Loucy (cell line): ENCODE data around the gene PHLDB2.

ENCODE experiments used
- CTCF ChIP-seq: fragments of 200-600 bp; sonication (generic); conservative IDR thresholded peaks from 2 replicates; pipeline ENCODE4 v1.5.1; 2014; ENCODE audit warnings: mild to moderate bottlenecking, antibody characterized with exemption, low read length
- EZH2phosphoT487 ChIP-seq: fragments of 200-600 bp; IDR thresholded peaks from 2 replicates; pipeline ENCODE4 v1.6.1; 2018; ENCODE audit warnings: antibody characterized with exemption, mild to moderate bottlenecking, moderate library complexity, borderline replicate concordance

GRCh38 chr3:111924283-111924682 lies 65.2 kb downstream of the PHLDB2 start:
- no peak for TF ChIP-seq CTCF
- TF ChIP-seq EZH2phosphoT487, result no peak
